Heart left ventricle (tissue), 16 donors: Measurements from ENCODE around the gene FLVCR2. TPM values are rescaled to one million over a fixed set of nuclear protein-coding genes. Genes with fewer than 3 reads are reported as not detected.
A peak's percentile ranks its signal among the peaks of the same experiment; 100 is the strongest.

Source experiments
- ATAC-seq, 4 donors: fragments of 200-7000 bp; cut with Tn5 transposase; one replicate each; pipeline ENCODE4 v1.9.1; 2020 to 2022; ENCODE audit warnings: moderate library complexity in 4 of 4, mild to moderate bottlenecking in 3 of 4, moderate number of reproducible peaks in 1 of 4
- DNase-seq, 5 donors: peaks; one replicate each; pipeline ENCODE4 v3.0.0-alpha.2; 2020
- H3K27ac ChIP-seq, 12 donors: fragments of 200-600 bp; sonication (generic) in 4 of 12; one replicate each; pipeline versions ENCODE4 v1.5.0 to v1.8.0; 2016 to 2022; ENCODE audit warnings: mild to moderate bottlenecking in 2 of 12
- H3K27me3 ChIP-seq, 9 donors: fragments of 200-600 bp; sonication (generic) in 2 of 9; one replicate each; pipeline versions ENCODE4 v1.5.1 to v1.8.0; 2016 to 2022; ENCODE audit warnings: mild to moderate bottlenecking in 3 of 9
- H3K36me3 ChIP-seq, 9 donors: fragments of 200-600 bp; sonication (generic) in 2 of 9; one replicate each; pipeline versions ENCODE4 v1.5.0 to v1.8.0; 2018 to 2022; ENCODE audit warnings: mild to moderate bottlenecking in 2 of 9
- H3K4me1 ChIP-seq, 12 donors: fragments of 200-600 bp; sonication (generic) in 4 of 12; one replicate each; pipeline versions ENCODE4 v1.5.0 to v1.8.0; 2016 to 2022; ENCODE audit warnings: mild to moderate bottlenecking in 3 of 12
- H3K4me3 ChIP-seq, 12 donors: fragments of 200-600 bp; sonication (generic) in 4 of 12; one replicate each; pipeline versions ENCODE4 v1.5.0 to v1.8.0; 2017 to 2022; ENCODE audit warnings: mild to moderate bottlenecking in 9 of 12, moderate library complexity in 4 of 12
- H3K9me3 ChIP-seq, 12 donors: fragments of 200-600 bp; sonication (generic) in 4 of 12; one replicate each; pipeline versions ENCODE4 v1.5.0 to v1.8.0; 2016 to 2022; ENCODE audit warnings: mild to moderate bottlenecking in 1 of 12
- POLR2A ChIP-seq, 2 donors: fragments of 450-650 bp; IDR thresholded peaks; one replicate each; pipeline ENCODE4 v1.6.1; 2017; ENCODE audit warnings: antibody characterized with exemption in 2 of 2, mild to moderate bottlenecking in 2 of 2, moderate library complexity in 2 of 2
- WGBS, 4 donors: extraction: QIAGEN DNeasy Blood & Tissue Kit in 2 of 4; methylation state at CpG; one replicate each; pipeline versions ENCODE4 v1.1.5 to v1.1.7; 2013 to 2018; 5-methylcytosine and 5-hydroxymethylcytosine counted together
- intact Hi-C, 10 donors: fragments of 100-400 bp; cut with DNase I; formaldehyde crosslinking; loops; one replicate each; pipeline versions ENCODE4 v1.11.1 to v1.14.2; 2022
- polyA plus RNA-seq, 2 donors: library from polyadenylated mRNA; stranded (reverse); fragments of 200-250 nt; gene quantifications; one replicate each; pipeline ENCODE4 v1.2.3, GENCODE V29; 2013
- total RNA-seq, 9 donors: library from RNA; depleted of rRNA in 2 of 9; stranded (reverse); fragments of >200 nt in 2 of 9; fragmentation: NEBNext Ultra II Directional in 3 of 9; extraction: Animal tissue kit (Norgen Biotek cat#: 25700) in 3 of 9; gene quantifications; one replicate each; pipeline versions ENCODE4 v1.1.0 to v1.2.4, GENCODE V29; 2016 to 2023
- TF ChIP-seq, protein P1 (sequence below), 12 donors: fragments of 200-600 bp; sonication (generic) in 4 of 12; IDR thresholded peaks; one replicate each; pipeline versions ENCODE4 v1.5.0 to v1.8.0; 2018 to 2022; ENCODE audit warnings: antibody characterized with exemption in 12 of 12, mild to moderate bottlenecking in 5 of 12
- donor health status: ischemic (EF 13 %, LVEDD 7.1; RV severe dilation, severe dysfunction).
- donor health status: healthy with polysubstance abuse.
- donor health status: DM: no; HTN: yes; CAD: no.
- donor health status: DM: no; HTN: no; CAD: no.
- donor health status: ischemic (EF 25% LVEDD 6.9; RV normal size, moderate dysfunction).
- donor health status: ischemic (EF 25% LVEDD 5.7; RV mildly dilated, moderate dysfunction).
- donor health status: healthy.
- donor health status: DM: yes; HTN: yes; CAD: no.
- donor health status: ischemic (EF 35%, LVEDD 5.7; RV mildly dilated, moderate dysfunction).
- donor health status: nonischemic (EF 11% LVEDD 7.7; RV severe dilation, severe dysfunction).
- donor health status: DM: yes; HTN: yes; CAD: no.
- donor health status: PGD.
- donor health status: ischemic (EF 29% LVEDD 5.4; RV normal size, mild dysfunction).
- donor health status: nonischemic (EF 23%, LVEDD 6.1; RV moderate dilation, normal function).

FLVCR2 gene
- total and polyA plus RNA-seq, 11 donors, result 0.50 to 11.7 (median 1.6) TPM

- 59 to 63% (median 61%) methylated on average over 3 to 4 of the region's 4 CpGs for WGBS, 4 donors
- Histone ChIP-seq H3K4me3 (peak overlapping the region in 1 of 12 donors; percentile 33), H3K4me1 (peaks cover 0 to 40% (median 0%) of the 10 kb centered on the region in 12 donors), H3K36me3 (peaks cover 0 to 8% (median 0%) of the 10 kb centered on the region in 9 donors), H3K9me3 (no peaks in the 10 kb centered on the region), H3K27me3 (no peaks in the 10 kb centered on the region), H3K27ac (peak overlapping the region in 1 of 12 donors; percentile 91)
- intact Hi-C loops, result no loop called here
- TF ChIP-seq, protein P1, sequence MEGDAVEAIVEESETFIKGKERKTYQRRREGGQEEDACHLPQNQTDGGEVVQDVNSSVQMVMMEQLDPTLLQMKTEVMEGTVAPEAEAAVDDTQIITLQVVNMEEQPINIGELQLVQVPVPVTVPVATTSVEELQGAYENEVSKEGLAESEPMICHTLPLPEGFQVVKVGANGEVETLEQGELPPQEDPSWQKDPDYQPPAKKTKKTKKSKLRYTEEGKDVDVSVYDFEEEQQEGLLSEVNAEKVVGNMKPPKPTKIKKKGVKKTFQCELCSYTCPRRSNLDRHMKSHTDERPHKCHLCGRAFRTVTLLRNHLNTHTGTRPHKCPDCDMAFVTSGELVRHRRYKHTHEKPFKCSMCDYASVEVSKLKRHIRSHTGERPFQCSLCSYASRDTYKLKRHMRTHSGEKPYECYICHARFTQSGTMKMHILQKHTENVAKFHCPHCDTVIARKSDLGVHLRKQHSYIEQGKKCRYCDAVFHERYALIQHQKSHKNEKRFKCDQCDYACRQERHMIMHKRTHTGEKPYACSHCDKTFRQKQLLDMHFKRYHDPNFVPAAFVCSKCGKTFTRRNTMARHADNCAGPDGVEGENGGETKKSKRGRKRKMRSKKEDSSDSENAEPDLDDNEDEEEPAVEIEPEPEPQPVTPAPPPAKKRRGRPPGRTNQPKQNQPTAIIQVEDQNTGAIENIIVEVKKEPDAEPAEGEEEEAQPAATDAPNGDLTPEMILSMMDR (IDR thresholded peaks at IDR 0.05), result no peak
- TF ChIP-seq POLR2A (IDR thresholded peaks at IDR 0.05), result no peak
- DNase-seq (no peak), ATAC-seq (no peak)
Measured at GRCh38 chr14:75543253-75543652, 35.2 kb upstream of the FLVCR2 start.

- no peak for ATAC-seq
- intact Hi-C loops, result no loop called here
- H3K4me1 ChIP-seq, result peaks cover 0 to 42% (median 0%) of the 10 kb centered on the region in 12 donors
- peaks cover 0 to 8% (median 0%) of the 10 kb centered on the region in 9 donors for H3K36me3 ChIP-seq
- WGBS, 4 donors, result 90 to 96% (median 92%) methylated on average over 2 of the region's 2 CpGs
- H3K9me3 ChIP-seq, result no peaks in the 10 kb centered on the region
- H3K4me3 ChIP-seq, result no peak overlapping the region
- peak overlapping the region in 1 of 12 donors; percentile 91 for H3K27ac ChIP-seq
- TF ChIP-seq, protein P1 (IDR thresholded peaks at IDR 0.05), result no peak
- no peak for TF ChIP-seq POLR2A (IDR thresholded peaks at IDR 0.05)
- DNase-seq, result no peak
- H3K27me3 ChIP-seq, result no peaks in the 10 kb centered on the region
Measured at GRCh38 chr14:75543786-75544185, 34.6 kb upstream of the FLVCR2 start.

GRCh38 chr14:75545907-75546306, 32.5 kb upstream of the FLVCR2 start:
- ATAC-seq, result no peak
- 91 to 94% (median 93%) methylated on average over 13 of the region's 13 CpGs for WGBS, 4 donors

GRCh38 chr14:75547552-75548250, 30.7 kb upstream of the FLVCR2 start:
- no peak for ATAC-seq
- WGBS, 4 donors, result 79 to 87% (median 86%) methylated on average over 7 to 11 of the region's 11 CpGs
- peaks cover 0 to 21% (median 0%) of the 10 kb centered on the region in 12 donors for H3K4me1 ChIP-seq

More at GRCh38 chr14:75545907-75546306, 32.5 kb upstream of the FLVCR2 start:
- no peak for DNase-seq
- H3K27ac ChIP-seq, result no peak overlapping the region
- no peak for TF ChIP-seq POLR2A (IDR thresholded peaks at IDR 0.05)
- TF ChIP-seq, protein P1 (IDR thresholded peaks at IDR 0.05), result no peak
- peaks cover 0 to 8% (median 0%) of the 10 kb centered on the region in 9 donors for H3K36me3 ChIP-seq
- H3K4me1 ChIP-seq, result peaks cover 0 to 38% (median 0%) of the 10 kb centered on the region in 12 donors
- H3K9me3 ChIP-seq, result no peaks in the 10 kb centered on the region
- no peak overlapping the region for H3K4me3 ChIP-seq
- H3K27me3 ChIP-seq, result no peaks in the 10 kb centered on the region
- intact Hi-C loops, result no loop called here

More at GRCh38 chr14:75547552-75548250, 30.7 kb upstream of the FLVCR2 start:
- H3K27me3 ChIP-seq, result peaks cover 0 to 10% (median 0%) of the 10 kb centered on the region in 9 donors
- intact Hi-C loops, result no loop called here
- H3K4me3 ChIP-seq, result no peak overlapping the region
- no peak for DNase-seq
- H3K27ac ChIP-seq, result no peak overlapping the region
- H3K36me3 ChIP-seq, result peaks cover 0 to 8% (median 0%) of the 10 kb centered on the region in 9 donors
- no peak for TF ChIP-seq POLR2A (IDR thresholded peaks at IDR 0.05)
- H3K9me3 ChIP-seq, result no peaks in the 10 kb centered on the region
